PC-9 (cell line): ENCODE measurements around the gene ZFAND2B. TPM values are rescaled to one million over a fixed set of nuclear protein-coding genes. Genes with fewer than 3 reads are reported as not detected.

Experiments used
- BruUV-seq: library from RNA; stranded (reverse); fragments of 400-500 nt; replicated peaks from 2 replicates; lab custom pipeline; 2021; lab: Mats Ljungman, UMichigan
- CTCF ChIA-PET: fragments of 300-600 bp; sonication (Branson Sonifier 250); formaldehyde crosslinking; loops from one replicate; lab custom pipeline; 2022; ENCODE audit warnings: antibody characterized with exemption; lab: Charles Lee
- POLR2A ChIA-PET: fragments of 300-600 bp; sonication (Branson Sonifier 250); formaldehyde crosslinking; loops from one replicate; lab custom pipeline; 2022; ENCODE audit warnings: antibody characterized with exemption; ENCODE audit not compliant: unreplicated experiment; lab: Charles Lee
- DNase-seq, 2 experiments: peaks; one replicate each; pipeline versions ENCODE4 v3.0.0 to v3.0.0-alpha.2; 2015 to 2022; ENCODE audit warnings: mixed read lengths in 1 of 2
- H2AFZ ChIP-seq: fragments of 200-600 bp; sonication (generic); 2 replicates; pipeline ENCODE4 v1.8.1; 2017; ENCODE audit warnings: antibody characterized with exemption
- H3F3A ChIP-seq: fragments of 200-600 bp; sonication (generic); 2 replicates; pipeline ENCODE4 v1.8.1; 2017; ENCODE audit warnings: antibody characterized with exemption, mild to moderate bottlenecking, low read depth; ENCODE audit not compliant: insufficient read depth
- H3K27ac ChIP-seq: fragments of 200-600 bp; sonication (generic); 2 replicates; pipeline ENCODE4 v1.6.1; 2016; ENCODE audit warnings: mixed run types
- H3K27me3 ChIP-seq: fragments of 200-600 bp; sonication (generic); 2 replicates; pipeline ENCODE4 v1.6.1; 2016; ENCODE audit warnings: low read depth, mixed run types; ENCODE audit not compliant: insufficient read depth
- H3K36me3 ChIP-seq: fragments of 200-600 bp; sonication (generic); 2 replicates; pipeline ENCODE4 v1.6.1; 2016; ENCODE audit warnings: low read depth, mixed run types
- H3K4me1 ChIP-seq: fragments of 200-600 bp; sonication (generic); replicated peaks from 2 replicates; pipeline ENCODE4 v1.6.1; 2016; ENCODE audit warnings: mixed run types; ENCODE audit not compliant: insufficient read depth
- H3K4me2 ChIP-seq: fragments of 200-600 bp; sonication (generic); 2 replicates; pipeline ENCODE4 v1.6.1; 2017; ENCODE audit warnings: mixed run types
- H3K4me3 ChIP-seq: fragments of 200-600 bp; sonication (generic); 2 replicates; pipeline ENCODE4 v1.6.1; 2016; ENCODE audit warnings: mixed run types
- H3K79me2 ChIP-seq: fragments of 200-600 bp; sonication (generic); 2 replicates; pipeline ENCODE4 v1.6.1; 2017; ENCODE audit warnings: low read depth, mixed run types
- H3K9me2 ChIP-seq: fragments of 200-600 bp; sonication (generic); 2 replicates; pipeline ENCODE4 v1.8.1; 2017; ENCODE audit warnings: mild to moderate bottlenecking; ENCODE audit not compliant: insufficient read depth
- H3K9me3 ChIP-seq: fragments of 200-600 bp; sonication (generic); 2 replicates; pipeline ENCODE4 v1.8.1; 2016; ENCODE audit warnings: low read depth; ENCODE audit not compliant: insufficient read depth
- H4K20me1 ChIP-seq: fragments of 200-600 bp; sonication (generic); 2 replicates; pipeline ENCODE4 v1.8.1; 2017; ENCODE audit not compliant: insufficient read depth
- CTCF ChIP-seq: fragments of 200-600 bp; sonication (generic); conservative IDR thresholded peaks from 2 replicates; pipeline ENCODE4 v1.6.1; 2017; ENCODE audit warnings: mixed run types, antibody characterized with exemption, mild to moderate bottlenecking, moderate library complexity
- EZH2 ChIP-seq: fragments of 200-600 bp; sonication (generic); IDR thresholded peaks from 2 replicates; pipeline ENCODE4 v1.8.0; 2017; ENCODE audit warnings: antibody characterized with exemption, low read depth
- intact Hi-C: fragments of 100-400 bp; cut with micrococcal nuclease; formaldehyde crosslinking; loops from one replicate; pipeline ENCODE4 v1.10.0; 2022; ENCODE audit not compliant: unreplicated experiment
- total RNA-seq: library from RNA; stranded (reverse); gene quantifications from 2 replicates; pipeline ENCODE4 v1.2.3, GENCODE V29; 2021

Gene ZFAND2B
- total RNA-seq, 1 experiment from 2014 or later: 24.6 TPM

- no peak overlapping the region for H3K4me3 ChIP-seq
- no peaks in the 10 kb centered on the region; the same call in 1 of the 2 replicates for H4K20me1 ChIP-seq
- H3K9me2 ChIP-seq: no peaks in the 10 kb centered on the region
- intact Hi-C loops: no loop called here
- no peak overlapping the region for H2AFZ ChIP-seq
- POLR2A ChIA-PET: no interaction called here
- CTCF ChIA-PET: no interaction called here
- H3K27ac ChIP-seq: no peak overlapping the region
- no peak overlapping the region for H3K4me2 ChIP-seq
- H3K9me3 ChIP-seq: no peaks in the 10 kb centered on the region
- TF ChIP-seq EZH2: no peak
- TF ChIP-seq CTCF: no peak
- DNase-seq: no peak
- peaks cover 11% of the 10 kb centered on the region for H3K4me1 ChIP-seq
- no TSS peak for BruUV-seq
- H3K36me3 ChIP-seq: 0 out of 2 replicates have a peak, but pooled peaks cover 12% of the 10 kb centered on the region
- H3K27me3 ChIP-seq: no peaks in the 10 kb centered on the region
- H3K79me2 ChIP-seq: peaks cover 21% of the 10 kb centered on the region
- H3F3A ChIP-seq: peaks cover 35% of the 10 kb centered on the region
Observed at GRCh38 chr2:219173176-219173575, 33.4 kb upstream of the ZFAND2B start.

GRCh38 chr2:219174146-219174545 lies 32.4 kb upstream of the ZFAND2B start:
- no peak for DNase-seq
- H4K20me1 ChIP-seq: no peaks in the 10 kb centered on the region; the same call in 1 of the 2 replicates
- no peak overlapping the region for H3K4me2 ChIP-seq
- no peak overlapping the region for H2AFZ ChIP-seq
- POLR2A ChIA-PET: interaction anchor here (0.7 kb wide), 1 partner anchor 195 kb away, joined by 3 read pairs; no protein-coding TSS in a partner anchor
- BruUV-seq: no TSS peak
- CTCF ChIA-PET: interaction anchor here (0.6 kb wide), 1 partner anchor 31 kb away, joined by 3 read pairs; no protein-coding TSS in a partner anchor
- intact Hi-C loops: no loop called here
- H3K9me3 ChIP-seq: no peaks in the 10 kb centered on the region
- peaks cover 35% of the 10 kb centered on the region for H3F3A ChIP-seq
- peaks cover 14% of the 10 kb centered on the region for H3K4me1 ChIP-seq
- H3K9me2 ChIP-seq: no peaks in the 10 kb centered on the region
- TF ChIP-seq EZH2 (no peak), CTCF (no peak)
- H3K27ac ChIP-seq: no peak overlapping the region
- no peaks in the 10 kb centered on the region for H3K27me3 ChIP-seq
- peaks cover 27% of the 10 kb centered on the region for H3K79me2 ChIP-seq
- no peak overlapping the region for H3K4me3 ChIP-seq
- 0 out of 2 replicates have a peak, but pooled peaks cover 12% of the 10 kb centered on the region for H3K36me3 ChIP-seq

GRCh38 chr2:219174801-219175200 lies 31.8 kb upstream of the ZFAND2B start:
- intact Hi-C loops: loop anchor here (5.0 kb wide), 1 partner anchor 178 kb away; no protein-coding TSS in a partner anchor
- Histone ChIP-seq H3K27me3 (no peaks in the 10 kb centered on the region), H3K9me2 (no peaks in the 10 kb centered on the region), H3K79me2 (peaks cover 34% of the 10 kb centered on the region), H3F3A (peaks cover 35% of the 10 kb centered on the region), H4K20me1 (no peaks in the 10 kb centered on the region; the same call in 1 of the 2 replicates), H3K4me1 (peaks cover 19% of the 10 kb centered on the region), H2AFZ (no peak overlapping the region), H3K9me3 (no peaks in the 10 kb centered on the region), H3K27ac (no peak overlapping the region), H3K36me3 (0 out of 2 replicates have a peak, but pooled peaks cover 12% of the 10 kb centered on the region), H3K4me2 (0 out of 2 replicates have a peak overlapping the region, but pooled peaks have one; percentile 83), H3K4me3 (no peak overlapping the region)
- no TSS peak for BruUV-seq
- ChIA-PET CTCF (no interaction called here), POLR2A (interaction anchor here (0.7 kb wide), 1 partner anchor 194 kb away, joined by 3 read pairs; no protein-coding TSS in a partner anchor)
- no peak for DNase-seq
- TF ChIP-seq EZH2: no peak
